ENCODE results near the gene LMBRD1.

GRCh38 chr6:69775941-69776340, 20.9 kb downstream of the LMBRD1 start:
- no peak for TF ChIP-seq EZH2 (IDR thresholded peaks at IDR 0.05)
- no peak for TF ChIP-seq POLR2AphosphoS5 (IDR thresholded peaks at IDR 0.05; ENCODE audit: borderline replicate concordance, low read depth, low read length)
